Thyroid gland (tissue), 4 donors: ENCODE results near the gene TCF7L1. TPM values are rescaled to one million over a fixed set of nuclear protein-coding genes. Genes with fewer than 3 reads are reported as not detected.

Experiments
- DNase-seq, 2 donors: peaks; one replicate each; pipeline ENCODE4 v3.0.0-alpha.2; 2019
- H3K27ac ChIP-seq, 3 donors: fragments of 200-600 bp; sonication (generic); 1 replicate in 2 of 3; 2 replicates in 1 of 3; pipeline ENCODE4 v1.5.1; 2016 to 2019; ENCODE audit warnings: mild to moderate bottlenecking in 1 of 3, moderate library complexity in 1 of 3
- H3K27me3 ChIP-seq: fragments of 200-600 bp; sonication (generic); one replicate; pipeline ENCODE4 v1.5.1; 2019
- H3K36me3 ChIP-seq, 2 donors: fragments of 200-600 bp; sonication (generic); one replicate each; pipeline ENCODE4 v1.5.1; 2016 to 2019
- H3K4me1 ChIP-seq, 2 donors: fragments of 200-600 bp; sonication (generic); one replicate each; pipeline ENCODE4 v1.5.1; 2017 to 2019
- H3K4me3 ChIP-seq, 3 donors: fragments of 200-600 bp; sonication (generic); replicated peaks in 1 of 3; 1 replicate in 2 of 3; 2 replicates in 1 of 3; pipeline ENCODE4 v1.5.1; 2016; ENCODE audit warnings: mild to moderate bottlenecking in 1 of 3
- H3K9me3 ChIP-seq: fragments of 200-600 bp; sonication (generic); one replicate; pipeline ENCODE4 v1.5.1; 2017
- CTCF ChIP-seq, 6 experiments: fragments of 200-600 bp in 3 of 6; fragments of 450-650 bp in 3 of 6; sonication (generic) in 3 of 6; IDR thresholded peaks; one replicate each; pipeline ENCODE4 v1.5.1; 2016 to 2019; ENCODE audit warnings: antibody characterized with exemption in 6 of 6, mild to moderate bottlenecking in 2 of 6, inconsistent platforms in 1 of 6, moderate library complexity in 1 of 6
- POLR2A ChIP-seq, 2 donors: fragments of 450-650 bp; IDR thresholded peaks; one replicate each; pipeline ENCODE4 v1.6.1; 2017; ENCODE audit warnings: antibody characterized with exemption in 2 of 2, mild to moderate bottlenecking in 2 of 2, moderate library complexity in 1 of 2
- WGBS, 2 donors: methylation state at CpG; one replicate each; pipeline ENCODE4 v1.1.5; 2017; 5-methylcytosine and 5-hydroxymethylcytosine counted together
- intact Hi-C: fragments of 100-400 bp; cut with DNase I; formaldehyde crosslinking; loops from one replicate; pipeline ENCODE4 v1.15.1; 2023
- total RNA-seq, 4 donors: library from RNA; depleted of rRNA; stranded (reverse); fragments of >200 nt; gene quantifications; one replicate each; pipeline ENCODE4 v1.2.3, GENCODE V29; 2016

TCF7L1 gene
- total RNA-seq, 4 donors from 2014 or later, result 3.1 to 12.1 (median 8.7) TPM

GRCh38 chr2:85110991-85111560, 22.1 kb upstream of the TCF7L1 start:
- no peak for DNase-seq
- H3K4me1 ChIP-seq, result no peaks in the 10 kb centered on the region
- H3K36me3 ChIP-seq, result no peaks in the 10 kb centered on the region
- H3K27me3 ChIP-seq, result no peaks in the 10 kb centered on the region
- H3K9me3 ChIP-seq, result no peaks in the 10 kb centered on the region
- WGBS, 2 donors, result 90 to 95% methylated on average over 3 of the region's 3 CpGs
- no peak overlapping the region for H3K4me3 ChIP-seq
- no peak for TF ChIP-seq POLR2A (IDR thresholded peaks at IDR 0.05)
- no peak for TF ChIP-seq CTCF (IDR thresholded peaks at IDR 0.05)
- intact Hi-C loops, result no loop called here
- no peak overlapping the region for H3K27ac ChIP-seq

GRCh38 chr2:85111819-85112281, 21.3 kb upstream of the TCF7L1 start:
- Histone ChIP-seq H3K27ac (no peak overlapping the region), H3K36me3 (no peaks in the 10 kb centered on the region), H3K4me1 (no peaks in the 10 kb centered on the region), H3K4me3 (no peak overlapping the region), H3K27me3 (no peaks in the 10 kb centered on the region), H3K9me3 (no peaks in the 10 kb centered on the region)
- no peak for DNase-seq
- intact Hi-C loops, result no loop called here
- 90 to 92% methylated on average over 3 of the region's 3 CpGs for WGBS, 2 donors
- TF ChIP-seq CTCF (IDR thresholded peaks at IDR 0.05), result no peak

GRCh38 chr2:85112906-85113625, 20.1 kb upstream of the TCF7L1 start:
- no peak overlapping the region for H3K4me3 ChIP-seq
- H3K27me3 ChIP-seq, result no peaks in the 10 kb centered on the region
- no peaks in the 10 kb centered on the region for H3K9me3 ChIP-seq
- H3K27ac ChIP-seq, result no peak overlapping the region
- intact Hi-C loops, result no loop called here
- no peaks in the 10 kb centered on the region for H3K4me1 ChIP-seq
- no peaks in the 10 kb centered on the region for H3K36me3 ChIP-seq
- DNase-seq, result no peak
- WGBS, 2 donors, result 28 to 58% methylated on average over 2 of the region's 2 CpGs
- TF ChIP-seq POLR2A (IDR thresholded peaks at IDR 0.05) (no peak), CTCF (IDR thresholded peaks at IDR 0.05) (no peak)

- Histone ChIP-seq H3K4me3 (no peak overlapping the region), H3K36me3 (no peaks in the 10 kb centered on the region), H3K4me1 (no peaks in the 10 kb centered on the region), H3K9me3 (no peaks in the 10 kb centered on the region), H3K27me3 (no peaks in the 10 kb centered on the region), H3K27ac (no peak overlapping the region)
- no peak for DNase-seq
- no peak for TF ChIP-seq POLR2A (IDR thresholded peaks at IDR 0.05)
- no peak for TF ChIP-seq CTCF (IDR thresholded peaks at IDR 0.05)
- intact Hi-C loops, result no loop called here
- 77 to 91% methylated on average over 2 of the region's 2 CpGs for WGBS, 2 donors
Measured at GRCh38 chr2:85114586-85115330, 18.4 kb upstream of the TCF7L1 start.

- Histone ChIP-seq H3K9me3 (no peaks in the 10 kb centered on the region), H3K4me1 (no peaks in the 10 kb centered on the region), H3K36me3 (no peaks in the 10 kb centered on the region), H3K4me3 (no peak overlapping the region), H3K27ac (no peak overlapping the region), H3K27me3 (no peaks in the 10 kb centered on the region)
- WGBS, 2 donors, result 91 to 93% methylated on average over 3 of the region's 3 CpGs
- no peak for DNase-seq
- TF ChIP-seq CTCF (IDR thresholded peaks at IDR 0.05), result no peak
- TF ChIP-seq POLR2A (IDR thresholded peaks at IDR 0.05), result no peak
- intact Hi-C loops, result no loop called here
Measured at GRCh38 chr2:85116207-85116606, 17.0 kb upstream of the TCF7L1 start.
